Subcutaneous adipose tissue (tissue), 4 donors: Measurements from ENCODE around the gene ERBB4. TPM values are rescaled to one million over a fixed set of nuclear protein-coding genes. Genes with fewer than 3 reads are reported as not detected.

Experiments
- total RNA-seq, 4 donors: library from RNA; depleted of rRNA; stranded (reverse); fragments of >200 nt; gene quantifications; one replicate each; pipeline ENCODE4 v1.1.0, GENCODE V29; 2016
- TF ChIP-seq, protein P1 (sequence below): fragments of 450-650 bp; IDR thresholded peaks from one replicate; pipeline ENCODE4 v1.5.1; 2016; ENCODE audit warnings: low read depth, mild to moderate bottlenecking, control low read depth, antibody characterized with exemption, moderate library complexity

The ERBB4 gene
- total RNA-seq, 4 donors from 2014 or later, result 0.17 to 1.5 (median 0.71) TPM

DNA sequence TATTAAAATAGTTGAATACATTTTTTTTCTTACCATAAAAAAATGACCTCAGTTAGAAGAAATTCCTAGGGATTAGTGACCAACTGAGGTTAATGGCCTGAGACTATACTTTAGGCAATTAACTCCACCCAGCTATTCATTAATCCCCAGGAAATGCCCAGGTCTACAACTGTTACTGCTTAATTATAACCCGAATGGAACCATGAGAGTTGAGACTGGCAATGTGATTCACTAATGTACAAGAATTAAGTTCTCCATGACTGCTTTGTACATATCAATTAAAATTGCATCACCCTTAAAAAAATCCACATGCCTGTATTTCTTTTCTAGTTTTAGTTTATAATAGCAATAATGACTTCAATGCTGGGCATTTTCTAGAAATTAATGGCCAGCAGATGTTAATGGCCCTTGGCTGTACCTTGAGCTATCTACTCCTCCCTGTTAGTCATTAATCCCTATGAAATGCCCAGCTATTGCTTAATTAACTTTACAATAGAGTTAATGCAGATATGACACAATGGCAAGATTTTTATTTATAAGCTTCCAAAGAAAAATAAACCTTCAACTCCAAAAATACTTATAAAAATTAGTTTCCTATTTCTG lies 44.1 kb downstream of the ERBB4 start:
- TF ChIP-seq, protein P1, sequence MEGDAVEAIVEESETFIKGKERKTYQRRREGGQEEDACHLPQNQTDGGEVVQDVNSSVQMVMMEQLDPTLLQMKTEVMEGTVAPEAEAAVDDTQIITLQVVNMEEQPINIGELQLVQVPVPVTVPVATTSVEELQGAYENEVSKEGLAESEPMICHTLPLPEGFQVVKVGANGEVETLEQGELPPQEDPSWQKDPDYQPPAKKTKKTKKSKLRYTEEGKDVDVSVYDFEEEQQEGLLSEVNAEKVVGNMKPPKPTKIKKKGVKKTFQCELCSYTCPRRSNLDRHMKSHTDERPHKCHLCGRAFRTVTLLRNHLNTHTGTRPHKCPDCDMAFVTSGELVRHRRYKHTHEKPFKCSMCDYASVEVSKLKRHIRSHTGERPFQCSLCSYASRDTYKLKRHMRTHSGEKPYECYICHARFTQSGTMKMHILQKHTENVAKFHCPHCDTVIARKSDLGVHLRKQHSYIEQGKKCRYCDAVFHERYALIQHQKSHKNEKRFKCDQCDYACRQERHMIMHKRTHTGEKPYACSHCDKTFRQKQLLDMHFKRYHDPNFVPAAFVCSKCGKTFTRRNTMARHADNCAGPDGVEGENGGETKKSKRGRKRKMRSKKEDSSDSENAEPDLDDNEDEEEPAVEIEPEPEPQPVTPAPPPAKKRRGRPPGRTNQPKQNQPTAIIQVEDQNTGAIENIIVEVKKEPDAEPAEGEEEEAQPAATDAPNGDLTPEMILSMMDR, result no peak

DNA sequence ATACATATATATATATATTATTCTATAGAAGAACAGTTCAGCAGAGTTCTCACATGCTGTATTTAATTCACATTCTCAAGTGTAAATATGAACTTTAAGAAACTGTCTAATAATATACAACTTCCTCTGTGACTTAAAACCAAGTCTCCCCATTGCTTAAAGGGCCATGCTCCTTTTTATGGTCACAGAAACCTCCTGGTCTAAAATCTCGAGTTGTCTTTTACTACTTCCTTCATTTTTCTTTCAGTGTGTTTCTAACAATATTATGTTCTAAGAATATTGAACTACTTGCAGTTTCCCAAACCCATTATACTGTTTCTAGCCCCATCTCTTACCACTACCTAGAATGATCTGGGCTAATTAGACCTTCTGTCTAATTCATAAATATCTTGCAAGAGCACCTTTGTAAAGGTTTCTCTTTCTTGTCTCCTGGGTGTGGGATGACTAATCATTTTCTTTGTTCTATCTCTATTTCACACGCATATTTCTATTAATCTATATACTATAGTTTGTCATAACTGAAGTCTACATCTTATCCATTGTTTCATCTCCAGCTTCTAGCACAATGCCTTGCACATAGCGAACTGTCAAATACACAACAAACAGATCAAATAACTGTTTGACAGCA lies 48.8 kb downstream of the ERBB4 start:
- TF ChIP-seq, protein P1, result no peak

DNA sequence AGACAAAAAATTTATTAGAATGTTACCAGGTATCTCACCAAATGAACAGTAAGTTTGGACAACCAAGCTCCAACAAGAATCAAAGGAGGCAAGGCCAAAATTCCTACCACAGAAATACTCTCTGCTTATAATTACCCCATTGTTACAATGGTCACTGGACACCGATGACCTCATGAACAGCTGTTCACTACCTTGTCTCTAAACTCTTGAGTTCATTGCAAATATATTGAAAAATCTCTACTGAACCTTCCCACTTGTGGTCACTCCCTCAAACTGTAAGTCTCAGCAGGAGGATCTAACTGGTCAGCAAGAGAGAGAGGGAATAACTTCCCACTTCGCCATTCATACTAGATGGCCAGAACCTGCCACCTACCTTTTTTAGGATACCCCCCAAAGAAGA lies 50.0 kb downstream of the ERBB4 start:
- TF ChIP-seq, protein P1, result no peak

DNA sequence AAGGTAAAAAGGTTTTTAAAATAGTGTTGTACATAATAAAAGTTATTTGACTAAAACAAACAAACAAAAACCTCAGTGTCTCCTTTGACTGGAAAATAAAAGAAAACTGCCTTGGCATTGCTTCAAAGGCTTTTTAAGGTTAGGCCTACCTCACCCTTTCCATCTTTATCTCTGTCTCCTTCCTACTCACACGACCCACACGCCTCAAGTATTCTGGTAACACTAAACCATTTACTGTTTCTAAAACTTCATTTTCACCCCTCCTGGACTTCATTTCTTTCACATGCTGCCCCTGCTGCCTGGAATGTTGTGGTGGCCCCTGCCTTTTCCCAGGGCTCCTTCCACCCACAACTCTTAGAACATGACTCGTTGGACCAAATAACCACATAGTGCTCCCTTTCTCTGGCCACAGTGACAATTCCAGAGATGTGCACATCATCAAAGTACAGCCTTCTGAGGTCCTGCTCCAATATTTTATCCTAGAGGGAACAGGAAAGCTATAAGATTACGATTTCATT lies 54.0 kb downstream of the ERBB4 start:
- TF ChIP-seq, protein P1, result no peak

DNA sequence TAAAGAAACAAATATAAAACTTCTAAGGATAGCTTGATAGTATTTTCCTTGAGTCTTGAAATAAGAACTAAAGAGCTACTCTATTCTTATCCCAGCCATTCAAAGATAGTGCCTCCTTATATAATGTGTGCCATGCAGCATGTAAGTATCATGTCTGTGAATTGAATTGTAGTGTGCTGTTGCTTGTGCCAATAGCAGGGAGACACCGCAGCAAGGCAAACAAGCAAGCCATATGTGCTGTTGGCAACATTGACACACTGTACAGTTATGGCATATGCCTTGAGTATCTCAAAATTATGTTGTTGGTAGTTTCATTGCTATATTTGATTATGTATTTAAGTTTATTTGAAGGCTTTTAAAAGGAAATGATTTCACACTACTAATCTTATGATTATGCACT lies 58.2 kb downstream of the ERBB4 start:
- TF ChIP-seq, protein P1, result no peak

DNA sequence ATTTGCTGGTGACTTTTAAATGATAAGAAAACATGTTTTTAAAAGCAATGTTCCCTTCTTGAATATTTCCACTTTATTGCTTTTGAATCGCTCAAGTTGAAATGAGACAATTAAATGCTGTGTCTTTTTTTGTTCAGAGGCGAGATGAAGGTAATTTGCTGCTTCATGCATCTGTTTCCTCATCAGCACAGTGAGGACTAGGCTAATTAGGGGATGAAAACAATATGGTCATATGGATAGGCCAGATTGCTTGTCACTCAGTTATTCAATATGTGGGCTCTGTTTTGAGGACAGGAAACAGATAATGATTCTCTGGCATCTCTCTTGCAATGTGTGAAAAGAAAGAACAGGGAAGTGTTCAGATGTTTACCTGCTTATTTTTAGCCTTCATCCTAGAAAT lies 61.0 kb downstream of the ERBB4 start:
- TF ChIP-seq, protein P1, result no peak

DNA sequence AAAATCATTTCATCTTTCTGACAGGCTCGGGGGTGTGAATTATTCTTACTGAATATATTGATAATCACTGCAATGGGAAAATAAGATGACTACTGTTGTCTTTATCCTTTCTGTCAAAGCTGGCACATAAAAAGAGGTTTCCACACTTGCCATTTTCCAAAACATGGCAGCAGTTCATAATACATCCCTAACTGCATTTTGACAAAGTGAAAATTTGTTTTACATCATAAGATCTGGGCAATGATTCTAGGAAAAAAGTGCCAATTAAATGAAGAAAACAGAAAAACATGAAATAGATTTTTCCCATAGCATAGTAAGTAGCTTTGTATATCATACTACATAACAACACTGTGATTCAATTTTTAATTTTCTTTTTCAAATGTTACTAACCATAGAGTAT lies 65.4 kb downstream of the ERBB4 start:
- TF ChIP-seq, protein P1, result no peak
